Activated CD4-positive, alpha-beta T cell treated with anti-CD3 and anti-CD28 coated beads, Interleukin-2, amount 50 U/mL, for 16 hours (primary cell): ENCODE data around the gene GNMT.
"Not testable (repeated sequence)": the region's sequence is repeated elsewhere in the genome, so short reads cannot be mapped to it uniquely, and the experiment has no call there.

Experiments used
- DNase-seq: peaks from one replicate; pipeline ENCODE4 v3.0.0-alpha.2; 2020

The GNMT gene

GRCh38 chr6:42978839-42979522 is 18.4 kb downstream of the GNMT start, which contains the start of gene PEX6:
Gene PEX6, minus strand, starts transcription at chr6:42979181. Its CDS starts 31 bp downstream, at chr6:42979150.
- peak; percentile 96 for DNase-seq

DNA sequence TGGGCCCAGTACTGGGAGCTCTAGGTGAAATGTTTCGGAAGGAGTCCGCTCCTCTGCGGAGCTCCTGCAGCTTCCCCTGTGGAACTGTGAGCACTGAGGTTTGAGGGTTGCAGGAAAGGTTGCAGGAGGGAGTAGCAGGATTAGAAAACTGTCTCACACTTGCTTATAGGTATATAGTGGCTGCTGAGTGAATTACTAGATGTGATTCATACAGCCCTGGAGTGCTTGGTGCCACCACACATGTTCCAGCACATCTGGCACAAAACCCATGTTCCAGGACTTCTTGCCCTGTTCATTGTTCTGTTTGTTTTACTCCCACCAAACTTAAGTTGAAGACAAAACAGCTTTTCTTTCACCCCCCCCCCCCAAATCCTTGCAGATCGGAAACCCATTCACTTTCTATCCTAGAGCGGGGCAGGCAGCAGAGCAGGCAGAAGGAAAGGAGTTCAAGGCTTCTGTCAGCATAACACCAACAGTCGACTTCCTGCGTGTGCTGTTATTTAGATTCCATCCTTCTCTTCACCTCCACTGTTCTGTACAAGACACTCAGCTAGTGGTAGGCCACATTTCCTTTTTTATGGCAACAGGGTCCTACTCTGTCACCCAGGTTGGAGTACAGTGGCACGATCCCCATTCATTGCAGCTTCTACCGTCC is 19.1 kb downstream of the GNMT start:
- no peak for DNase-seq

GRCh38 chr6:42981836-42982235 is 21.3 kb downstream of the GNMT start:
- DNase-seq: no peak

- DNase-seq: peak; percentile 99
These were observed 23.7 kb downstream of the GNMT start, which contains the start of gene PPP2R5D for GRCh38 chr6:42984001-42984923. Gene PPP2R5D, plus strand, starts transcription at chr6:42984570. Its CDS starts 108 bp downstream, at chr6:42984678.

DNA sequence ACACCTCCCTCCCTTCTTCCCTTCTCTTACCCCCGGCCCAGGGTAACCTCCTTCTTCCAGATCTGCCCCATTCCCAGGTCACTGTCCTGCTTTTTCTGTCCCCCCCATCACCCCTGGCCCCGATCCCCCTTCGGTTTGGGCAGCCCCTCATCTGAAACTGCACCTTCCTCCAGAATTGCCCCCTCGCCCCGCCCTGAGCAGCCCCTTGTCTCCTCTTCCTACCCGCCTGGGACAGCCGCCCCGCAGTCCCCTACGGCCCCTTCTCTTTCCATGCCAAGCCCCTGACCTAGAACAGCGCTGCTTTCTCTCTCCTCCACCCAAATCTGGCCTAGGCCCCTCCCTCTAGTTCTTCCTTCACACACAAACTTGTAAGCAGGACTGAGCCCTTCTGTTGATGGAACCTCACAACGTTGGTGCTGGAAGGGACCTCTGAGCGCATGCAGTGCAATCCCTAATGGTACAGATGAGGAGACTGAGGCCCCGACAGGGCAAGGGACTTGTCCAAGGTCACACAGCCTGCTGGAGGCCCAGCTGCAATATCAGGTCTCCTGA is 24.4 kb downstream of the GNMT start:
- DNase-seq: no peak

- no peak for DNase-seq
These were observed 27.2 kb downstream of the GNMT start for GRCh38 chr6:42987533-42988451.

DNA sequence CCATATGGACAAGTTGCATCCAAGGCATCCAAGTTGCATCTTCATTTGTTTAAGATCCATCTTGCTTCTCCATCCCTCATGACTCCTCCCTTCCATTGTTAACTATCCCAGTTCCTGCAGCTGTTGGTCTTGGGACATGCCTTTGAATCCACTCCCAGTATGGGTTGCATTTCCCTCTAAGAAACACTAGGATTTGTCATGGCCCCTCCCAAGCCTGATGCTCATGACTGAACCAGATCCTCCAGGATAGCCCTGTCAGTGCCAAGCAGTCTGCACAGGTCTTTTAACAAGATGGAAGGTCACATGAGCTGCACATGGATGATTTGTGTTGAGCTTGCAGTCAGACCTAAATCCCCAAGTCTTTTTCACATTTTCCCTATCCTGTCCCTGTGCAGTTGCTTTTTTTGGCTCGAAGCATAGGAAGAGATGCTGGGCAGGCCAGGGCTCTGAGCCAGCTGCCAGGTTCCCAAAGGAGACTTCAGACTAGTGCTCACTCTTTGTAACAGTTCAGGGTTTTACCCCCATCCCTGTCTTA is 28.0 kb downstream of the GNMT start:
- DNase-seq: no peak

DNA sequence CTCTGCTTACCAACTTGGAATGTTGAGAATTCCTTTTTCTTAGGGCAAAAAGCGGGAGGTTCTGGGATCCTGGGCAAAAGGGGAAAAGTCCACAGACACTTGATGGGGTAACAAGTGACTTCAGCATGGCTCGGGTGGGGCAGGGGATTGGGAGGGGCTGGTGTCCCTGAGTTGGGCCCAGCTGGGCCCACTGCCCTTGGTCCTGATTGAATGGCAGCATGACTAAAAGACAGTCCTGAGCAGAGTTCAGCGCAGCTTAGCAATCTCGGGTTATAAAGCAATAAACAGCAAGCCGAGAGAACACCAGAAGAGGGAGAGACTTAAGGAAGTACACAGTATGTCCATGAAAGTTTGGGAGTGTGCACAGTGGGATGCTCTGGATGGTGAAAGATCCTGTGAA is 29.4 kb downstream of the GNMT start:
- DNase-seq: no peak

GRCh38 chr6:42993445-42993844 is 32.9 kb downstream of the GNMT start:
- no peak for DNase-seq

GRCh38 chr6:42996513-42996912 is 36.0 kb downstream of the GNMT start:
- DNase-seq: no peak

- not testable (repeated sequence) for DNase-seq
These were observed 37.7 kb downstream of the GNMT start for GRCh38 chr6:42998205-42998604.

DNA sequence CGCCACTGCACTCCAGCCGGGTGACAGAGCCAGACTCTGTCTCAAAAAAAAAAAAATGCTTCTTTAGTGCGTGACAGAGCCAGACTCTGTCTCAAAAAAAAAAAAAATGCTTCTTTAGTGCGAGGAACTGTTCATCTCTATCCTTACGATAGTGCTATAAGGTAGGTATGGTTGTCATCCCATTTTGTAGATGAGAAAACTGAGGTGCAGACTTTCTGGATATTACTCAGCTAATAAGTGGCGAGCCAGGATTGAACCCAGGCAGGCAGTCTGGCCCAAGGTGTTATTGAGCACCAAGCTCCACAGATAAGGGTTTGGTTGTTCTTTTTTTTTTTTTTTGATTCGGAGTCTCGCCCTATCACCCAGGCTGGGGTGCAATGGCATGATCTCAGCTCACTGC is 41.3 kb downstream of the GNMT start:
- no peak for DNase-seq

DNA sequence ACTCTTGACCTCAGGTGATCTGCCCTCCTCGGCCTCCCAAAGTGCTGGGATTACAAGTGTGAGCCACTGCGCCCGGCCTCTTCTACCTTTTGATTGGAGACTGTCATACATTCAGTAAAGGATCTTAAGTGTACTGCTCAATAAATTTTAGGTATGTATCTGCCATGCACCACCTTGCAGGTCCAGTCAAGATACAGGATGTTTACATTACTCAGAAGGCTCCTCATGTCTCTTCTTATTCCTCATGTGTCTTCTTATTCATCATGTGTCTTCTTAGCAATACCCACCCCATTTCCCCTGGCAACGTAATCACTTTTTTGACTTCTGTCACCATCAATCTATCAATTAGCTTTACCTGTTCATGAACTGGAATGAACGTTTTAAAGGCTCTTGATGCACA is 45.3 kb downstream of the GNMT start:
- no peak for DNase-seq

DNA sequence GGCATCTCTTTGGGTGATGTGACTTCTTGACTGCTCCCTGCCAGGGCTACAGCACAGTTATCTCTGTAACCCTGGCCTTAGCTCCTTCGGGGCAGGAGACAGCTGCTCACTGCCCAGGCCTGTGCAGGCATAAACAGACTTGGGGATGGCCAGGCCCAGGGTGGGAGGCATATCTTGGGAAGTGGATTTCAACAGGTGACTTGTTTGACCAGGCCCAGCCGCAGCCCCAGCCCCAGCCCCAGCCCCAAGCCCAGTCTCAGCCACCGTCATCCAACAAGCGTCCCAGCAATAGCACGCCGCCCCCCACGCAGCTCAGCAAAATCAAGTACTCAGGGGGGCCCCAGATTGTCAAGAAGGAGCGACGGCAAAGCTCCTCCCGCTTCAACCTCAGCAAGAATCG is 45.7 kb downstream of the GNMT start:
- DNase-seq: no peak

DNA sequence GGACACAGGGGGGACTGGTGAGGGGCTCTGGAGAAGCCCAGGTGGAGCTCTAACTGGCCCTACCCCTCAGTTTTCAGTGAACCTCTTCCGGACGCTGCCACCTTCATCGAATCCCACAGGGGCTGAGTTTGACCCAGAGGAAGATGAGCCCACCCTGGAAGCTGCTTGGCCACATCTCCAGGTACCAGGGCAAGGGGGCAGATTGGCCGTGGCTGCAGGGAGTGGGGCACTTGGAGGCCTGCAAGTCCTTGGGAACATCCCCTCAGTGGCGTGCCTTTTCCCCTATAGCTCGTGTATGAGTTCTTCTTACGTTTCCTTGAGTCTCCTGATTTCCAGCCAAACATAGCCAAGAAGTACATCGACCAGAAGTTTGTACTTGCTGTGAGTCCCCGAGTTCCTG is 46.6 kb downstream of the GNMT start:
- DNase-seq: no peak

- DNase-seq: peak; percentile 35
These were observed 48.6 kb downstream of the GNMT start for GRCh38 chr6:43009124-43009523.

DNA sequence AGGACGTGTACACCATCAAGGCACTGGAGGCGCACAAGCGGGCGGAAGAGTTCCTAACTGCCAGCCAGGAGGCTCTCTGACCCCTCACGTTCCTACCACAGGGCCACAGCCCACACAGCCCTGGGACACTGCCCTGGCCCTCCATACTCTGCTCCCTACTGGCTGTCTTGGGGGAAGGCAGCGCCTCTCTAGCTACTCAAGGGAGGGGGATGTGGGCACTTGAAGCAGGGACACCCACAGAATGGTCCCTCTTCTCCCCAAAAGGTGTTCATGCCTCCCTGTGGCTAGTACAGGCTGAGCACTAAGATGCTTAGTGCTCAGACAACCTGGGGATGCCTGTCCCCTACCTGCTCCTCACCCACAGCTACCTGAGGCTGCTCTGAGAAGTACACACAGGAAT is 50.7 kb downstream of the GNMT start:
- no peak for DNase-seq

DNA sequence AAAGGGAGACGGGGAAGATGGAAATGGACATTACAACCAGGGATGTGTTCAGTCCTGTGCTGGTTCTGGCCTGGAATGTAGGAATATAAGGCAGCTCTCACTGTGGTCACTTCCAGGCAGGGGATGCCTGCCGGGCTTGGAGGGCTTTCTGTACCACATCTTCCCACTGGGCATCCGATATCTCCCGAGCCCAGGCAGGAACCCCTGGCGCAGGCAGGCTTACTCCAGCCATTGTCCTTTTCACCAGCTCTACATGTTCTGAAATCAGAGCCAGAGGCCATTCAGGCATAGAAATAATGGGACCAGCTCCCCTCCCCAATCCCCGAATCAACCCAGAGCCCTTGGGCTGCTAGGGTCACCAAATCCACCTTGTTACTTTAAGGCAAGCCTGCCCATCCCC is 51.8 kb downstream of the GNMT start:
- DNase-seq: no peak

GRCh38 chr6:43013097-43013842 is 52.7 kb downstream of the GNMT start:
- peak; percentile 7 for DNase-seq
